Measurements from ENCODE around the gene KIRREL2.

The KIRREL2 gene

DNA sequence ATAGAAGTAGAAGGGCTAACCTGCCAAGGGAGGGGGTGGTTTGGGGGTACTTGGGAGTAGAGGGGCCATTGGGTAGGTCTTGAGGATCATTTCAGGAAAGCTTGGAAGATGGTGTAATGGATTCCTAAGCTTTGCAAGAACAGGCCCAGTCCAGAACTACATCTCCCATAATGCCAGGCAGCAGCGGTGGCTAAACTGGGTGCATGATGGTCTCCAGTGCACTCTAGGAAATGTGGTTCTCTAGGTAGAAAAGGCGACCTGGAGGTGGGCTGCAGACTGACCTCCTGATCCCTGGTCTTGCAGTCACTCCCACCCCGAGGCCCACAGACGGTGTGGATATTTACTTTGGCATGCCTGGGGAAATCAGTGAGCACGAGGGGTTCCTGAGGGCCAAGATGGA is 15.5 kb downstream of the KIRREL2 start:
- peaks cover 16% of the 10 kb centered on the region for H3K27me3 ChIP-seq (ENCODE audit: insufficient read depth, low read length)
- no peak overlapping the region for H3K27ac ChIP-seq (ENCODE audit: low read depth, low read length)
- no peaks in the 10 kb centered on the region for H3K36me3 ChIP-seq (ENCODE audit: insufficient read depth, low read length)
- H3K4me1 ChIP-seq (ENCODE audit: insufficient read depth, low read length) = peaks cover 6% of the 10 kb centered on the region; the same call in 1 of the 2 replicates
- no peaks in the 10 kb centered on the region for H3K9me3 ChIP-seq (ENCODE audit: insufficient read depth, low read depth, low read length)
- no peak overlapping the region for H3K4me3 ChIP-seq (ENCODE audit: low read length)
- 83% methylated on average over 5 of the region's 5 CpGs for WGBS
- H3K9ac ChIP-seq (ENCODE audit: low read depth, low read length) = no peak overlapping the region

DNA sequence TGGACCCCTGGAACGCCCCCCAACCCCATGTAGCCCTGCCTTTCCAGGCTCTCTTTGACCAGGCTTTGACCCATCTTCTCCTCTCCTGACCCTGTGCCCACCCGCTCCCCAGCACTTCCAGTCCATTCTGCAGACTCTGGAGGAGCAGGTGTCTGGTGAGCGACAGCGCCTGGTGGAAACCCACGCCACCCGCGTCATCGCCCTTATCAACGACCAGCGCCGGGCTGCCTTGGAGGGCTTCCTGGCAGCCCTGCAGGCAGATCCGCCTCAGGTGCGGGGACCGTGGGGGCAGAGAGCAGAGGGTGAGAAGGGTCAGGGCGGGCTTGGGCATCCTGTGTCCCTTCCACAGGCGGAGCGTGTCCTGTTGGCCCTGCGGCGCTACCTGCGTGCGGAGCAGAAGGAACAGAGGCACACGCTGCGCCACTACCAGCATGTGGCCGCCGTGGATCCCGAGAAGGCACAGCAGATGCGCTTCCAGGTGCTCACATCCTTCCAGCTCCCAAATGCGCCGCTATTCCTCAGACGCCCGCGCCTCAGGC is 17.8 kb downstream of the KIRREL2 start:
- H3K27me3 ChIP-seq (ENCODE audit: insufficient read depth, low read length) = peaks cover 11% of the 10 kb centered on the region
- H3K9ac ChIP-seq (ENCODE audit: low read depth, low read length) = no peak overlapping the region
- H3K4me1 ChIP-seq (ENCODE audit: insufficient read depth, low read length) = peaks cover 11% of the 10 kb centered on the region
- no peaks in the 10 kb centered on the region for H3K9me3 ChIP-seq (ENCODE audit: insufficient read depth, low read depth, low read length)
- no peak overlapping the region for H3K4me3 ChIP-seq (ENCODE audit: low read length)
- H3K36me3 ChIP-seq (ENCODE audit: insufficient read depth, low read length) = no peaks in the 10 kb centered on the region
- 94% methylated on average over 32 of the region's 32 CpGs for WGBS
- H3K27ac ChIP-seq (ENCODE audit: low read depth, low read length) = no peak overlapping the region

DNA sequence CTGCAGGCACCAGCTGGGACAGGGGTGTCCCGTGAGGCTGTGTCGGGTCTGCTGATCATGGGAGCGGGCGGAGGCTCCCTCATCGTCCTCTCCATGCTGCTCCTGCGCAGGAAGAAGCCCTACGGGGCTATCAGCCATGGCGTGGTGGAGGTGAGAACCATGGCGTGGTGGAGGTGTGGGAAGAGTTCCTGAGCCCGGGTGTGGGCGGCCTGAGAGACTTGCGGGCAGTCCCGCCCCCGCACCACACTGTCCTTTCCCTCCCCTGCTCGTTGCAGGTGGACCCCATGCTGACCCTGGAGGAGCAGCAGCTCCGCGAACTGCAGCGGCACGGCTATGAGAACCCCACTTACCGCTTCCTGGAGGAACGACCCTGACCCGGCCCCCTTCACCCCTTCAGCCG is 22.4 kb downstream of the KIRREL2 start:
- no peaks in the 10 kb centered on the region for H3K9me3 ChIP-seq (ENCODE audit: insufficient read depth, low read depth, low read length)

DNA sequence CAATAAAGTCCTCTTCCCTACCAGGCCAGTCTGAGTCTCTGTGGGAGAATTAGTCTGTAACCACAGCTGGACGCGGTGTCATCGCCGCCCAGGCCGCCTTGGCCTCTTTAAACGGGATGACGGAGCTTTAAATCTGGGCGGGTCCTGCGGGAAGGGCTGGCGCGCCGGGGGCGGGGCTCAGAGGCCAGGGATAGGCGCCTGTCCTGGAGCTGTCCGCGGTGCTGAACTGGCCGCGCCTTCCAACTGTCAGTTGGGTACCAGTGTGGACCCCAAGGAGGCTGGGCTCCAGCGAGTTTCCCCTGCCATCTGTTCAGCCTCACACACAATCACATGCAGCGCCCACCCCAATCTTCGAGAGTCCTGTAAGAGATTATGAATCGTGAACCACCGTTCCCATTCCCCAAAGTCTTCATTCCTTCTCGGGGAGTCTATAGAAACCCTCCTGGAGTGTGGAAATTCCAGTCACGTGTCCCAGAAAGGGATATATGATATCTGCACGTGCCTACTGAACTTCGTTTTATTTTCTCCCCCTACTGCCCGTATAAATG is 23.1 kb downstream of the KIRREL2 start:
- peaks cover 7% of the 10 kb centered on the region for H3K4me1 ChIP-seq (ENCODE audit: insufficient read depth, low read length)
- WGBS = 5% methylated on average over 28 of the region's 28 CpGs
- no peaks in the 10 kb centered on the region for H3K9me3 ChIP-seq (ENCODE audit: insufficient read depth, low read depth, low read length)
- H3K9ac ChIP-seq (ENCODE audit: low read depth, low read length) = no peak overlapping the region
- H3K27ac ChIP-seq (ENCODE audit: low read depth, low read length) = no peak overlapping the region
- H3K4me3 ChIP-seq (ENCODE audit: low read length) = peak overlapping the region; percentile 38; the same call in 1 of the 2 replicates
- peaks cover 12% of the 10 kb centered on the region for H3K27me3 ChIP-seq (ENCODE audit: insufficient read depth, low read length)
- no peaks in the 10 kb centered on the region for H3K36me3 ChIP-seq (ENCODE audit: insufficient read depth, low read length)

More for the DNA sequence above, 22.4 kb downstream of the KIRREL2 start:
- peaks cover 7% of the 10 kb centered on the region for H3K4me1 ChIP-seq (ENCODE audit: insufficient read depth, low read length)
- WGBS = 44% methylated on average over 23 of the region's 23 CpGs
- no peak overlapping the region for H3K9ac ChIP-seq (ENCODE audit: low read depth, low read length)
- no peaks in the 10 kb centered on the region for H3K36me3 ChIP-seq (ENCODE audit: insufficient read depth, low read length)
- H3K27ac ChIP-seq (ENCODE audit: low read depth, low read length) = no peak overlapping the region
- peaks cover 12% of the 10 kb centered on the region for H3K27me3 ChIP-seq (ENCODE audit: insufficient read depth, low read length)
- peak overlapping the region; percentile 38; the same call in 1 of the 2 replicates for H3K4me3 ChIP-seq (ENCODE audit: low read length)

DNA sequence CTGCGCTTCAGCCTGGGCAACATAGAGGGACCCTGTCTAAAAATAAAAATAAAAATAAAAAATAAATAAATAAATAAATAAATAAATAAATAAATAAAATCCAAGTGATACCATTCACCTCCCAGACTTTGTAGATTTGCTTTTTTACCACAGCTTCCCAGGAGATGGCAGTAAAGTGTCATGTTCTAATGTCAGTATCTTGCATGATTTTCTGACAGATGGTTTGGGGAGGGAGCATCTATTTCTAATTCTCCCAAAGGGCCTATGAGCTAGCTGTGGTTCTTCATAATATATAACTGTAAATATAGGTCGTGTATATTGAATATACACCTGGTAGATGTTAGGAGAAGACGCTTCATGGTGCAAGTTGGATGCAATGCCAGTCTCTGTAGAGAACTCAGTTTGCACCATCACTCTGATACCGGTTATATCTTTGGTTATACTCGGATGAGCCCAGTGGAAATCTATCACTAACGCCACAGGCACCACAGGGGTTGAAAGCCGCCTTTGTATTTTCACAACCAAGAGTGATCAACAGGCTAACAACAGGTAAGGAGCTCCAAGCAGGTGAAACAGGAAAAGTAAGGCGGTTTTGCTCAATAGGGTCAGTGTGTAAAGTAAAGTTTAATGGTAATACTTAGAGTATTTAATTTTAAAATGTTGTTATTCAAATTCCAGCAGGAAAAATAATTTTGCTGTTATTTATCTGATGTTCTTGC is 25.6 kb downstream of the KIRREL2 start:
- Histone ChIP-seq H3K4me1 (ENCODE audit: insufficient read depth, low read length) (peaks cover 7% of the 10 kb centered on the region), H3K27ac (ENCODE audit: low read depth, low read length) (no peak overlapping the region), H3K9ac (ENCODE audit: low read depth, low read length) (no peak overlapping the region), H3K4me3 (ENCODE audit: low read length) (no peak overlapping the region), H3K27me3 (ENCODE audit: insufficient read depth, low read length) (peaks cover 12% of the 10 kb centered on the region), H3K9me3 (ENCODE audit: insufficient read depth, low read depth, low read length) (no peaks in the 10 kb centered on the region), H3K36me3 (ENCODE audit: insufficient read depth, low read length) (no peaks in the 10 kb centered on the region; the same call in 1 of the 2 replicates)
- 31% methylated on average over 7 of the region's 8 CpGs for WGBS

DNA sequence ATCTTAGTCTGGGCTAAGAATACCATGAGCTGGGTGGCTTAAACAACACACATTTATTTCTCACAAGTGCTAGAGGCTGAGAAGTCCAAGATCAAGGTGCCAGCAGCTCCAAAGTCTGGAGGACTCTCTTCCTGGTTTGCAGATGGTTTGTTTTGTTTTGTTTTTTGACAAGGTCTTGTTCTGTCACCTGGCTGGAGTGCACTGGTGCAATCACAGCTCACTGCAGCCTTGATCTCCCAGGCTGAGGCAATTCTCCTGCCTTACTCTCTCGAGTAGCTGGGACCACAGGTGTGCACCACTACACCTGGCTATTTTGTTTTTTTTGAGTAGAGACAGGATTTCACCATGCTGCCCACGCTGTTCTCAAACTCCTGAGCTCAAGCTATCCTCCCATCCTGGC is 27.2 kb downstream of the KIRREL2 start:
- Histone ChIP-seq H3K9me3 (ENCODE audit: insufficient read depth, low read depth, low read length) (no peaks in the 10 kb centered on the region), H3K36me3 (ENCODE audit: insufficient read depth, low read length) (peaks cover 13% of the 10 kb centered on the region), H3K4me1 (ENCODE audit: insufficient read depth, low read length) (peaks cover 7% of the 10 kb centered on the region), H3K27ac (ENCODE audit: low read depth, low read length) (no peak overlapping the region), H3K9ac (ENCODE audit: low read depth, low read length) (no peak overlapping the region), H3K27me3 (ENCODE audit: insufficient read depth, low read length) (peaks cover 7% of the 10 kb centered on the region), H3K4me3 (ENCODE audit: low read length) (no peak overlapping the region)
- 81% methylated on average over 2 of the region's 2 CpGs for WGBS

DNA sequence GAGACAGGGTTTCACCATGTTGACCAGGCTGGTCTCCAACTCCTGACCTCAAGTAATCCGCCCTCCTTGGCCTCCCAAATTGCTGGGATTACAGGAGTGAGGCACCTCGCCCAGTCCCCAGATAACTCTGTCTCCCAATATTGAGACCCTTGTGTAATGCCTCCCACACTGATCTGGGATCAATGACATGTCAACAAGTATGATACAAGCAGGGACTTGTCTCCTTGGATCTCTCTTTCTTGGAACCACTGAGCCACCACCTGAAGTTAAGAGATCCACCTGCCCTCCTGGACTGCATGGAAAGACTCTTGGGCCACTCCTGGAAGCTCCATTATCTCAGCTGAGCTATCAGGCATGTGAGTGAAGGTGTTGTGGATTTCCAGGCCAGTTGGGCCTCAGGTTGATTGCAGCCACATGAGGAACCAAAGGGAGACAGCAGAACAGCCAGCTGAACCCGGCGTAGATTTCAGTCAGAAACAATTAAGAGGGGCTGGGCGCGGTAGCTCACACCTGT is 28.6 kb downstream of the KIRREL2 start:
- no peak overlapping the region for H3K4me3 ChIP-seq (ENCODE audit: low read length)
- no peaks in the 10 kb centered on the region for H3K9me3 ChIP-seq (ENCODE audit: insufficient read depth, low read depth, low read length)
- WGBS = 95% methylated on average over 6 of the region's 6 CpGs
- H3K27ac ChIP-seq (ENCODE audit: low read depth, low read length) = no peak overlapping the region
- H3K27me3 ChIP-seq (ENCODE audit: insufficient read depth, low read length) = no peaks in the 10 kb centered on the region
- no peaks in the 10 kb centered on the region for H3K4me1 ChIP-seq (ENCODE audit: insufficient read depth, low read length)
- H3K36me3 ChIP-seq (ENCODE audit: insufficient read depth, low read length) = peaks cover 27% of the 10 kb centered on the region
- no peak overlapping the region for H3K9ac ChIP-seq (ENCODE audit: low read depth, low read length)

DNA sequence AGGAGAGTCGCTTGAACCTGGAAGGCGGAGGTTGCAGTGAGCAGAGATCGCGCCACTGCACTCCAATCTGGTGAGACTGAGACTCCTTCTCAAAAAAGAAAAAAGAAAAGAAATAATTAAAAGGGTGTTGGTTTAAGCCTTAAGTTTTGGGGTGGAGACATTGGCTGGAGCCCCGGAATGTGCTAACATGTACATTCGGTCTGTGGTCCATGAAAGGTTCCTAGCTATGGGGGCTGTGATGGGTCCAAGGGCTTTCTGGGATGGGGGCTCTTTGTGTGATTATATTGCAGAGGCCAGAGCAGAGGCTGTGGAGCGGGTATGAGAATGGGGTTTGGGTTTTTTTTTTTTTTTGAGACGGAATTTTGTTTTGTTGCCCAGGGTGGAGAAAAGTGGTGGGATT is 29.2 kb downstream of the KIRREL2 start:
- Histone ChIP-seq H3K36me3 (ENCODE audit: insufficient read depth, low read length) (peaks cover 33% of the 10 kb centered on the region), H3K27me3 (ENCODE audit: insufficient read depth, low read length) (no peaks in the 10 kb centered on the region), H3K4me3 (ENCODE audit: low read length) (no peak overlapping the region), H3K9ac (ENCODE audit: low read depth, low read length) (no peak overlapping the region), H3K4me1 (ENCODE audit: insufficient read depth, low read length) (no peaks in the 10 kb centered on the region), H3K27ac (ENCODE audit: low read depth, low read length) (no peak overlapping the region), H3K9me3 (ENCODE audit: insufficient read depth, low read depth, low read length) (no peaks in the 10 kb centered on the region)
- WGBS = 93% methylated on average over 7 of the region's 8 CpGs

DNA sequence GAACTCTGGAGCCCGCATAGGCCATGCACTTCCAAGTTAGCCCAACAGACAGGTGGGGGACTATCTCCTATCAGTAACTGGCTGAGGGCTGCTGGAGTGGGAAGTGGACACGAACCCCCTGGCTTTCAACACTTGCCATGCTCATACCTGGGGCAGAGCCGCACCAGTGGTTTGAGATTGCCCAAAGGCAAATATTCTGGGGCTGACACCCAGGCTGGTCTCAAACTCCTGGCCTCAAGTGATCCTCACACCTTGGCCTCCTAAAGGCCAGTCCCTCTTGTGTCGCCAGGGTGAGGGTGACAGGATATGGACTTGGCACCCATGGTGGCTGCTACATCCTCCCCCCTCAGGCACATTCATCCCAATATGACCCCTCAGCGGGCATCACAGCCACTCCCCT is 30.5 kb downstream of the KIRREL2 start:
- Histone ChIP-seq H3K4me3 (ENCODE audit: low read length) (no peak overlapping the region), H3K9me3 (ENCODE audit: insufficient read depth, low read depth, low read length) (no peaks in the 10 kb centered on the region), H3K36me3 (ENCODE audit: insufficient read depth, low read length) (peaks cover 41% of the 10 kb centered on the region), H3K9ac (ENCODE audit: low read depth, low read length) (no peak overlapping the region), H3K27me3 (ENCODE audit: insufficient read depth, low read length) (no peaks in the 10 kb centered on the region), H3K27ac (ENCODE audit: low read depth, low read length) (no peak overlapping the region), H3K4me1 (ENCODE audit: insufficient read depth, low read length) (no peaks in the 10 kb centered on the region)
- WGBS = 93% methylated on average over 5 of the region's 5 CpGs

DNA sequence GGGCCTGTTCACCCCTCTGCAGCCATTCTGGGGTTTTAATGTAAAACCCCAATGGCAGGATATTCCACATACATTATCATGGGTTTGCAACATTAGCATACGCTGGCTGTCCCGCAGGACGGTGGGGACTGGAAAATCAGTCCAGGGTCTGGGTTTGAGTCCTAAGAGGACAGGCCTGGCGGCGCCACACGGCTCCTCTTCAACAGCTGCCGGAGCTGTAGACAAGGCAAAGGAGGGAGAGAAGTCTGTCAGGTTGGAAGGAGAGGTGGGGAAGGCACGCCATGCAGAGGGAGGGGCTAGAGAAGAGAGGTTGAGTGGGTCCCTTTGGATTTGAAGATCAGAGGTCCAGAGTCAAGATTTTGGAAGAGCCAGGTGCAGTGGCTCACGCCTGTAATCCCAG is 31.7 kb downstream of the KIRREL2 start:
- no peaks in the 10 kb centered on the region for H3K4me1 ChIP-seq (ENCODE audit: insufficient read depth, low read length)
- H3K9me3 ChIP-seq (ENCODE audit: insufficient read depth, low read depth, low read length) = no peaks in the 10 kb centered on the region
- H3K36me3 ChIP-seq (ENCODE audit: insufficient read depth, low read length) = peaks cover 52% of the 10 kb centered on the region
- WGBS = 94% methylated on average over 9 of the region's 9 CpGs
- no peak overlapping the region for H3K27ac ChIP-seq (ENCODE audit: low read depth, low read length)
- H3K9ac ChIP-seq (ENCODE audit: low read depth, low read length) = no peak overlapping the region
- H3K4me3 ChIP-seq (ENCODE audit: low read length) = no peak overlapping the region
- no peaks in the 10 kb centered on the region for H3K27me3 ChIP-seq (ENCODE audit: insufficient read depth, low read length)

DNA sequence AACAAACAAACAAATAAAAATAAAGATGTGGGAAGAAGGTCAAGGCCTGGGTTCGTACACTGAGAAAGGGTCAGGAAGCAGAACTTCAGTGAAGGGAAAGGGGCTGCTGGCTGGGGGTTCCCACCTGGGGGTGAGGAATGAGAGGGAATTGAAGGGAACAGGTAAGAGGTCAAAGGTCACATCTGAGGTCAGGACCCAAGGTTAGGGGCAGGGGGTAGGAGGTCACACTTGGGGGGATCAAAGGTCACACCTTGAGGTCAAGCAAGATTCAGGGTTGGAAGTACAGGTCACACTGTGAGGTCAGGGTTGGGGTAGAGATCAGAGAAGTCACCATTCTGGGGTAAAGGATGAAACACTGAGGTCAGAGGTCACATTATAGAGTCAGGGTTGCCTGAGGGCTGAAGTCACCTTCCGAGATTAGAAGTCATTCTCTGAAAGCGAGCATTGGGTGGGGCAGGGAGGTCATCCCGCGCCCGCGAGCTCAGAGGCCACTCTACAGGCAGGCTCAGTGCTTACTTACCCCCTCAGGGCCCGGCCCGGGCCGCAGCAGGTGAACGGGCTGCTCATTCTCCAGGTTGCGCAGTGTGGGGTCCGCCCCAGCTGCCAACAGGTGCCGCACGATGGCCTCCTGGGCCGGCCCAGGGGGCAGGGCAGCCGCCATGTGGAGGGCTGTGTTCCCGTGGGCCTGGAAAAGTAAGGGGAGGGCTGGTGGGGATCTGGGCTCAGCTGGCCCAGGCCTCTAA is 32.8 kb downstream of the KIRREL2 start:
- no peak overlapping the region for H3K9ac ChIP-seq (ENCODE audit: low read depth, low read length)
- H3K27me3 ChIP-seq (ENCODE audit: insufficient read depth, low read length) = no peaks in the 10 kb centered on the region
- 93% methylated on average over 18 of the region's 18 CpGs for WGBS
- H3K9me3 ChIP-seq (ENCODE audit: insufficient read depth, low read depth, low read length) = no peaks in the 10 kb centered on the region
- no peaks in the 10 kb centered on the region for H3K4me1 ChIP-seq (ENCODE audit: insufficient read depth, low read length)
- no peak overlapping the region for H3K27ac ChIP-seq (ENCODE audit: low read depth, low read length)
- peaks cover 58% of the 10 kb centered on the region for H3K36me3 ChIP-seq (ENCODE audit: insufficient read depth, low read length)
- no peak overlapping the region for H3K4me3 ChIP-seq (ENCODE audit: low read length)

Measured in HUES64 (cell line).